ENCODE results near the gene ZNF772.

ZNF772 gene

DNA sequence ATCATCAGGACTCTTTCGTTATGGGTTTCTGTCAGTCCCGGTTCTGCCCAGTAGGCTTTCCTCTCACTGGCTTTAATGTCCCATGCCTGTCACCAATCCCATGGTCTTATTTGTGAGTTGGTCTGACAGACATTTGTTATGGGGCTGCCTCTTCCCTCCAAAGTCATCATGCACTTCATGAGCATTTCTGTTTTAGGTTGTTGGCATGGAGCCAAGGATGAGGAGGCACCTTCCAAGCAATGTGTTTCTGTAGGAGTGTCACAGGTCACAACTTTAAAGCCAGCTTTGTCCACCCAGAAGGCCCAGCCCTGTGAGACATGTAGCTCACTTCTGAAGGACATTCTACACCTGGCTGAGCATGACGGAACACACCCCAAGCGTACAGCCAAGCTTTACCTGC, 57.9 kb downstream of the ZNF772 start:
- TF ChIP-seq SIN3A (IDR thresholded peaks at IDR 0.05; ENCODE audit: borderline replicate concordance, insufficient read depth, low read length), result no peak
- no peak for TF ChIP-seq POLR2AphosphoS5 (IDR thresholded peaks at IDR 0.05; ENCODE audit: low read depth, low read length)
- no peak for TF ChIP-seq TAF1 (IDR thresholded peaks at IDR 0.05; ENCODE audit: borderline replicate concordance, insufficient read depth, low read length)
- TF ChIP-seq FOXP2 (optimal IDR thresholded peaks at IDR 0.05; ENCODE audit: borderline replicate concordance, extremely low read depth, extremely low read length, insufficient read depth), result no peak
- TF ChIP-seq, protein P1, sequence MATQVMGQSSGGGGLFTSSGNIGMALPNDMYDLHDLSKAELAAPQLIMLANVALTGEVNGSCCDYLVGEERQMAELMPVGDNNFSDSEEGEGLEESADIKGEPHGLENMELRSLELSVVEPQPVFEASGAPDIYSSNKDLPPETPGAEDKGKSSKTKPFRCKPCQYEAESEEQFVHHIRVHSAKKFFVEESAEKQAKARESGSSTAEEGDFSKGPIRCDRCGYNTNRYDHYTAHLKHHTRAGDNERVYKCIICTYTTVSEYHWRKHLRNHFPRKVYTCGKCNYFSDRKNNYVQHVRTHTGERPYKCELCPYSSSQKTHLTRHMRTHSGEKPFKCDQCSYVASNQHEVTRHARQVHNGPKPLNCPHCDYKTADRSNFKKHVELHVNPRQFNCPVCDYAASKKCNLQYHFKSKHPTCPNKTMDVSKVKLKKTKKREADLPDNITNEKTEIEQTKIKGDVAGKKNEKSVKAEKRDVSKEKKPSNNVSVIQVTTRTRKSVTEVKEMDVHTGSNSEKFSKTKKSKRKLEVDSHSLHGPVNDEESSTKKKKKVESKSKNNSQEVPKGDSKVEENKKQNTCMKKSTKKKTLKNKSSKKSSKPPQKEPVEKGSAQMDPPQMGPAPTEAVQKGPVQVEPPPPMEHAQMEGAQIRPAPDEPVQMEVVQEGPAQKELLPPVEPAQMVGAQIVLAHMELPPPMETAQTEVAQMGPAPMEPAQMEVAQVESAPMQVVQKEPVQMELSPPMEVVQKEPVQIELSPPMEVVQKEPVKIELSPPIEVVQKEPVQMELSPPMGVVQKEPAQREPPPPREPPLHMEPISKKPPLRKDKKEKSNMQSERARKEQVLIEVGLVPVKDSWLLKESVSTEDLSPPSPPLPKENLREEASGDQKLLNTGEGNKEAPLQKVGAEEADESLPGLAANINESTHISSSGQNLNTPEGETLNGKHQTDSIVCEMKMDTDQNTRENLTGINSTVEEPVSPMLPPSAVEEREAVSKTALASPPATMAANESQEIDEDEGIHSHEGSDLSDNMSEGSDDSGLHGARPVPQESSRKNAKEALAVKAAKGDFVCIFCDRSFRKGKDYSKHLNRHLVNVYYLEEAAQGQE (IDR thresholded peaks at IDR 0.05; ENCODE audit: insufficient read depth in 1 of 2, low read depth in 2 of 2, low read length in 2 of 2), result no peak

Measured in PFSK-1 (cell line).